HL-60 (cell line): ENCODE results near the gene MYCN.

ENCODE experiments used
- DNase-seq, 2 experiments: peaks; one replicate each; pipeline ENCODE4 v3.0.0-alpha.2; 2010 to 2020; ENCODE audit warnings: low read depth in 1 of 2, low spot score in 1 of 2
- H3K27ac ChIP-seq: fragments of 250-450 bp; sonication (Bioruptor Pico); replicated peaks from 2 replicates; pipeline ENCODE4 v1.5.1; 2020; ENCODE audit warnings: mild to moderate bottlenecking, moderate library complexity
- H3K27me3 ChIP-seq: fragments of 250-450 bp; sonication (Bioruptor Pico); 2 replicates; pipeline ENCODE4 v1.5.1; 2021; ENCODE audit warnings: mild to moderate bottlenecking, moderate library complexity; ENCODE audit not compliant: insufficient read depth, poor library complexity, severe bottlenecking
- H3K4me3 ChIP-seq: replicated peaks from 2 replicates; pipeline ENCODE4 v1.5.1; 2011; ENCODE audit warnings: mild to moderate bottlenecking, control low read depth, low read length; ENCODE audit not compliant: insufficient read depth
- CTCF ChIP-seq: IDR thresholded peaks from one replicate; pipeline ENCODE4 v1.5.1; 2011; ENCODE audit warnings: low read length, control low read depth, inconsistent platforms; ENCODE audit not compliant: insufficient read depth
- GABPA ChIP-seq: IDR thresholded peaks from 2 replicates; pipeline ENCODE4 v1.6.1; 2012; ENCODE audit warnings: low read depth
- POLR2AphosphoS5 ChIP-seq: IDR thresholded peaks from 2 replicates; pipeline ENCODE4 v1.6.1; 2012; ENCODE audit warnings: low read depth
- REST ChIP-seq: IDR thresholded peaks from 2 replicates; pipeline ENCODE4 v1.6.1; 2012; ENCODE audit warnings: low read depth; ENCODE audit not compliant: insufficient replicate concordance
- SPI1 ChIP-seq: IDR thresholded peaks from 2 replicates; pipeline ENCODE4 v1.6.1; 2012; ENCODE audit warnings: low read depth, mild to moderate bottlenecking, borderline replicate concordance

Gene MYCN

GRCh38 chr2:15993666-15994065, 53.3 kb downstream of the MYCN start:
- no peak for TF ChIP-seq POLR2AphosphoS5
- TF ChIP-seq SPI1 = no peak
- no peak for TF ChIP-seq REST
- no peak for TF ChIP-seq GABPA
- TF ChIP-seq CTCF = no peak
- H3K4me3 ChIP-seq = no peak overlapping the region
- no peaks in the 10 kb centered on the region for H3K27me3 ChIP-seq
- no peak for DNase-seq
- H3K27ac ChIP-seq = no peak overlapping the region

- TF ChIP-seq GABPA (no peak), POLR2AphosphoS5 (no peak), SPI1 (no peak), CTCF (no peak), REST (no peak)
- no peaks in the 10 kb centered on the region for H3K27me3 ChIP-seq
- H3K27ac ChIP-seq = no peak overlapping the region
- DNase-seq = no peak
- H3K4me3 ChIP-seq = no peak overlapping the region
Measured at GRCh38 chr2:15995603-15996002, 55.3 kb downstream of the MYCN start.
